Midbrain (tissue), 1 donor: Measurements from ENCODE around the gene ZNF646.
A peak's percentile ranks its signal among the peaks of the same experiment; 100 is the strongest.

Experiments
- DNase-seq: peaks from one replicate; lab custom pipeline; 2025; lab: John Stamatoyannopoulos, UW

ZNF646 gene

DNA sequence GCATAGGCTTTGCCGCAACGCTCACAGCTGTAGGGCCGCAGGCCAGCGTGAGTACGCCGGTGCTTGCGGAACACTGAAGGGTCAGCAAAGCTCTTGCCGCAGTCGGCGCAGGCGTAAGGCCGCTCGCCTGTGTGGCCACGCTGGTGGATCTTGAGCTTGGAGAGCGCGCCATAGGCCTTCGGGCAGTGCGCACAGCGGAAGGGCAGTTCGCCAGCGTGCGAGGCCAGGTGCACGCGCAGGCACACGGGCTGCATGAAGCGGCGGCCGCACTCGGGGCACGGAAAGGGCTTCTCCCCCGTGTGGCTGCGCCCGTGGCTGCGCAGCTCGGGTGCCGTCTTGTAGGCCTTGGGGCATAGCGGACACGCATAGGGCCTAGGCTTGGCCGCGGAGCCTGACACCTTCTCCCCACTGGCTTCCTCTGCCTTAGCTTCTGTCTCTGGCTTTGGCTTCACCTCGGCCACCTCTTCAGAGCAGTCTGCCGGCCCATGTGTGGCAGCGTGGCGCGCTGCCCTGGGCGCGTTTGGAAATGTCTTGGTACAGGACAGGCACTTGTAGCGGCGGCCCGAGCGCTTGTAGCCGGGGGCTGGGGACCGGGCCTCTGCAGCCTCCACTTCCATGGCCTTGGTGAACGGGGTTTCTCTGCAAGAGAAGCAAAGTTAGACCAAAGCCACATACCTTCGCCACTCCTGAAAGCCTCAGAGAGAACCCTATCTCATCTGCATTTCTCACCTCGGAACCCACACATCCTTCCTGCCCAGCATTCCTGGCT lies 10.2 kb upstream of the ZNF646 start:
- DNase-seq, result no peak

DNA sequence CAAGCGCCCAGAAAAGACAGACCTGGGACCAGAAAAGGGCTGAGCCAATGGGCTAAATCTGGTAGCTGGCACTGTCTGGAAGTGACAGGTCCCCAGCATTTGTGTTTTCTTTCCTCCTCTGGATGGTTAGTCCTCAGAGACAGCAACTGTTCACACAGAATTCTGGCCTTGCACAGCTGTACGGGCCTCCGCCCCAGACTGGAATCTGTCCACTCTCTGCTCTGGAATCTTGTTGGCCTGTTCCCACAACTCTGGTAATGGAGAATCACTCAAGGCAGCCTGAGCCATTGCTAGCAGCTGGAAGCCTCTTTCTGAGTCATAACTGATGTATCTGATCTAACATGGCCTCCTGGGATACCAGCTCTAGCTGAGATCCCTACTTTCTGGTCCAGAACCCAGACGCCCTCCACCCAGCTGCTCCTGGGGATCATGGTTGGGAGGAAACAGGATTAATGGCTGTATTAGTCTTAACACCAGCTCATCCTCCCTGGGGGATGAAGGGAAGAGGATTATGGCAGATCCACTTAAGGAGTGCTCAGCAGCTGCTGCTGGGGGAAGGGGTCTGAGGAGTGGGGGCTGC lies 9.2 kb upstream of the ZNF646 start:
- no peak for DNase-seq

DNA sequence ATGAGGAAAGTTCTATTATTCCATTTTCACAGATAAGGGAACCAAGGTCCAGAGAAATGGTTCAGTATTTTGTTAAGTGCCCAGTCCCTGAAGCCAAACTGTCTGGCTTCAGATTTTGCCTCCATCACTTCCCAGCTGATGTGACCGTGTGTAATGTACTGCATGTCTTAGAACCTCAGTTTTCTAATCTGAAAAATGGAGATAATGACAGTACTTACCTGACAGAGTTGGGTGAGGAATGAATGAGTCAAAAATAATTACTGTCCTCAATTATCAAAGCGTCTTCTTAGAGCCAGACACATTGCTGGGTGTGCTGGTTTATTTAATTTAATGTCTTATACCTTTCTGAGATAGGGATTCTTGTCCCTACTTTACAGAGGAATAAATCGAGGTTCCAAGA lies 6.9 kb upstream of the ZNF646 start:
- no peak for DNase-seq

DNA sequence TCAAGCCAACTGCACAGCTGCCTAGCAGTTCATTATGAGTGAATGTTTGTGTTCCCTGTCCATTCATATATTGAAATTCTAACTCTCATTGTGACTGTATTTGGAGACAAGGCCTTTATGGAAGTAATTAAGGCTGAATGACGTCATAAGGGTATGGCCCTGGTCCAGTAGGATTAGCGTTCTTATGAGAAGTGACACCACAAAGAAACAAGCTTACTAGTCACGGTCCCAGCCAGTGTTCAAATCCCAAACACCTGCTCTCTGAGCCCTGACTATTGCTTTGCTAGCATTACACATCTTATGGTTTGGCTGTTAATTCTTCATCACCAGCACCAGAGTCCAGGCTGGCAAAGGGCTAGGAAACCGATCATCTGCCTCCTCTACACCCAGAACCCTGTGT lies 2.4 kb upstream of the ZNF646 start:
- no peak for DNase-seq

DNA sequence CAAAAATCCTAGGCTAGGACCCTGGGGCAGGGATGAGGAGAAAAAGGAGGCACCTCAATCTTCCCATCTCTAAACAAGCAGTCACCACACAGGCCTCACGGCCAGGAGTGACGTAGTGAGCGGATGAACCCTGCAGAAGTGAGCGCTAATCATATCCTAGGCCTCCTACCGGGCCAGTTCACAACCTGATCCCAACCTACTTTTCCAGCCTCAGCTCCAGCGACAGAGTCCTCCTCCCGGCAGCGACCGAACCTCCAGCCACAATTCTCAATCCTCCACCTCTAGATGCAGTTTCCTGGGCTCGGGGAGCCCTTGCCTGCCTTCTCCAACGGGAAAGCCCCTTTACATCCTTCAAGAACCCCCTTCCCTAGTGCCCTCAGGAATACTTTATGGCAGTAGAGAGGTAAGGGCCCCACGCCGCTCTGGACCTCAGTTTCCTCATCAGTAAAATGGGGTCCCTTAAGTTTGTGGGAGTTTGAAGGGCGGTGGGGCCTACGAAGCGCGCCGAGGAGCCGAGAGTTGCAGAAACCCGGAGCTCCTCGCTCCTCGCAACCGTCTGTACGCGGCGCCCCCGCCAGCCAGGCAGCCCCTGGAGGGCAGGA lies 1.6 kb upstream of the ZNF646 start:
- no peak for DNase-seq

- DNase-seq, result peak; percentile 90
Observed at GRCh38 chr16:31073142-31073969, 866 bp upstream of the ZNF646 start.

- no peak for DNase-seq
Observed at GRCh38 chr16:31074814-31075183, 577 bp downstream of the ZNF646 start.

DNA sequence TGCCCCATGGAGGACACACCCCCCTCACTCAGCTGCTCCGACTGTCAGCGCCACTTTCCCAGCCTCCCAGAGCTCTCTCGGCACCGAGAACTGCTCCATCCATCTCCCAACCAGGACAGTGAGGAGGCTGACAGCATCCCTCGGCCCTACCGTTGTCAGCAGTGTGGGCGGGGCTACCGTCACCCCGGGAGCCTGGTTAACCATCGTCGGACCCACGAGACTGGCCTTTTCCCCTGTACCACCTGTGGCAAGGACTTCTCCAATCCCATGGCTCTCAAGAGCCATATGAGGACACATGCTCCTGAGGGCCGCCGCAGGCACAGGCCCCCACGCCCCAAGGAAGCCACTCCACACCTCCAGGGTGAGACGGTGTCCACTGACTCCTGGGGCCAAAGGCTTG lies 2.1 kb downstream of the ZNF646 start:
- DNase-seq, result no peak

- DNase-seq, result no peak
Observed at GRCh38 chr16:31077024-31077423, 2.8 kb downstream of the ZNF646 start.

DNA sequence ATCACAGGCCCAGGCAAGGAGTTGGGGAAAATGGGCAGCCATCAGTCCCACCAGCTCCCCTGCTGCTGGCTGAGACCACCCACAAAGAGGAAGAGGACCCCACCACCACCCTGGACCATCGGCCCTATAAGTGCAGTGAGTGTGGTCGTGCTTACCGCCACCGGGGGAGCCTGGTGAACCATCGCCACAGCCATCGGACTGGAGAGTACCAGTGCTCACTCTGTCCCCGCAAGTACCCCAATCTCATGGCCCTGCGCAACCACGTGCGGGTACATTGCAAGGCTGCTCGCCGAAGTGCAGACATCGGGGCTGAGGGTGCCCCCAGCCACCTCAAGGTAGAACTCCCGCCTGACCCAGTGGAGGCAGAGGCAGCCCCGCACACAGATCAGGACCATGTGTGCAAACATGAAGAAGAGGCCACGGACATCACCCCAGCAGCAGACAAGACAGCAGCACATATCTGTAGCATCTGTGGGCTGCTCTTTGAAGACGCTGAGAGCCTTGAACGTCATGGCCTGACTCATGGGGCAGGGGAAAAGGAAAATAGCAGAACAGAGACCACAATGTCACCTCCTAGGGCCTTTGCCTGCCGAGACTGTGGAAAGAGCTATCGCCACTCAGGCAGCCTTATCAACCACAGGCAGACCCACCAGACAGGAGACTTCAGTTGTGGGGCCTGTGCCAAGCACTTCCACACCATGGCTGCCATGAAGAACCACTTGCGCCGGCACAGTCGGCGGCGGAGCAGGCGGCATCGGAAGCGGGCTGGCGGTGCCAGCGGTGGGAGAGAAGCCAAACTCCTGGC lies 3.6 kb downstream of the ZNF646 start:
- DNase-seq, result no peak

GRCh38 chr16:31078597-31079341 lies 4.5 kb downstream of the ZNF646 start:
- no peak for DNase-seq

- DNase-seq, result no peak
Observed at GRCh38 chr16:31079342-31079944, 5.2 kb downstream of the ZNF646 start.

DNA sequence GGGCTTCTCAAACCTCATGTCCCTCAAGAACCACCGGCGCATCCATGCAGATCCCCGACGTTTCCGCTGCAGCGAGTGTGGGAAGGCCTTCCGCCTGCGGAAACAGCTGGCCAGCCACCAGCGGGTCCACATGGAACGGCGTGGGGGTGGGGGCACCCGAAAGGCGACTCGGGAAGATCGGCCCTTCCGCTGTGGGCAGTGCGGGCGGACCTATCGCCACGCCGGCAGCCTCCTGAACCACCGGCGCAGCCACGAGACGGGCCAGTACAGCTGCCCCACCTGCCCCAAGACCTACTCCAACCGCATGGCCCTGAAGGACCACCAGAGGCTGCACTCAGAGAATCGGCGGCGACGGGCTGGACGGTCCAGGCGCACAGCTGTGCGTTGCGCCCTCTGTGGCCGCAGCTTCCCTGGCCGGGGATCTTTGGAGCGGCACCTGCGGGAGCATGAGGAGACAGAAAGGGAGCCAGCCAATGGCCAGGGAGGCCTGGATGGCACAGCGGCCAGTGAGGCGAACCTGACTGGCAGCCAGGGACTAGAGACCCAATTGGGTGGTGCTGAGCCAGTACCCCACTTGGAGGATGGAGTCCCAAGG lies 5.9 kb downstream of the ZNF646 start:
- no peak for DNase-seq

DNA sequence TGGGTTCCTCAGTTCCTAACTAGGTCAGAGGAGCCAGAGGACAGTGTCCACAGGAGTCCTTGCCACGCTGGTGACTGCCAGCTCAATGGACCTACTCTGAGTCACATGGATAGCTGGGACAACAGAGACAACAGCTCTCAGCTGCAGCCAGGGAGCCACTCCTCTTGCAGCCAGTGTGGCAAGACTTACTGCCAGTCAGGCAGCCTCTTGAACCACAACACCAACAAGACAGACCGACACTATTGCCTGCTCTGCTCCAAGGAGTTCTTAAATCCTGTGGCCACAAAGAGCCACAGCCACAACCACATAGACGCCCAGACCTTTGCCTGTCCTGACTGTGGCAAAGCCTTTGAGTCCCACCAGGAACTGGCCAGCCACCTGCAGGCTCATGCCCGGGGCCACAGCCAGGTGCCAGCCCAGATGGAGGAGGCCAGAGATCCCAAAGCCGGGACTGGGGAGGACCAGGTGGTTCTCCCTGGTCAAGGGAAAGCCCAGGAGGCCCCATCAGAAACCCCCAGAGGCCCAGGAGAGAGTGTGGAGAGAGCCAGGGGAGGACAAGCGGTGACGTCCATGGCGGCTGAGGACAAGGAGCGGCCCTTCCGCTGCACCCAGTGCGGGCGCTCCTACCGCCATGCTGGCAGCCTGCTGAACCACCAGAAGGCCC lies 6.7 kb downstream of the ZNF646 start:
- DNase-seq, result no peak

- peak; percentile 46 for DNase-seq
Observed at GRCh38 chr16:31081428-31082351, 7.5 kb downstream of the ZNF646 start.

DNA sequence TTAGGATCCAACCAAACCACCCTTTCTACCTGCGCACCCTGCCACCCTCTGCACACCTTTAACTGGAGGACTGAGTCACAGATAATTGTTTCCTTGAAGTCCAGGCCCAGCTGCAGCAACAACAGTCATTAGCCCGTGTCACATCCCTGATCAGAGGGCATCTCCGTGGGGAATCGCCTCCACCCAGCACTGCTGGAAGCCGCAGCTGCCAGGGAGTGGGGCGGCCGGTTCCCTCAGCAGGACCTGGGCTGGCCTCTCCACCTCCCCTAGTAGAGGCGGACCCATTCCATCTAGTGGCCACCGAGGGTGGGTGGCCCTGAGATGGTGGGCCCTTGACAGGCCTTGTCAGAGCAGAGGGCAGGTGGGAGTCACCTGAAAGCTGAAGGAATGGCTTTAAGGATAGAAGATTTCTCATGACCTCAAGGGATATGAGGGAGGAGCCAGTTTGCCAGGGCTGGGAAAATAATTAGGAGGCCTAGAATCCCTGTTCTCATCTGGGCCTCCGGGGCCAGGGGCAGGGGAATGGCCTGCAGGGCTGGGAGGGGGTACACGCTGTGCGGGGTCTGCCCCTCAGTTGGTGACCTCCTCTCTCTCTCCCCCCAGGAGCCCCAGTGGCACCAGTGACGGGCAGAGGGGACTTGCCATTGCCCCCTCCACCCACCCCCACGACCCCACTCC lies 8.3 kb downstream of the ZNF646 start:
- DNase-seq, result no peak

DNA sequence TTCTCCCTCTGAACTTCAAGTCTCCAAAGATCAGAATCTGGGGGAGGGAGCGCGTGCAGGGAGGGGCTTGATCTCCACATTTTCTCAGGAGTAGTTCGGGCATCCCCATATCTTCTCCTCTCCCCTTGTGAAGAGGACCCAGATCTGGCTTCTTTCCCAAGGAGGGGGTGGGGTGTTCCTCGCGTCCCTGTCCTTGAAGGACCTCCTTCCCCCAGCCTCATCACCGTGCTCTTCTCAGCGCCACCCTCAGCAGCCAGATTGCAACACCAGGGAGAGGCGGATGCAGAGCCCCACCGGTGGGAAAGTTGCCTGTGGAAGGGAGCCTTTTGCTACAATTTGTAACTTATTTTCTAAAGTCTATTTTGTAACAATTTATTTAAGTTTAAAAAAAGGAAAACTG lies 8.9 kb downstream of the ZNF646 start:
- DNase-seq, result no peak

DNA sequence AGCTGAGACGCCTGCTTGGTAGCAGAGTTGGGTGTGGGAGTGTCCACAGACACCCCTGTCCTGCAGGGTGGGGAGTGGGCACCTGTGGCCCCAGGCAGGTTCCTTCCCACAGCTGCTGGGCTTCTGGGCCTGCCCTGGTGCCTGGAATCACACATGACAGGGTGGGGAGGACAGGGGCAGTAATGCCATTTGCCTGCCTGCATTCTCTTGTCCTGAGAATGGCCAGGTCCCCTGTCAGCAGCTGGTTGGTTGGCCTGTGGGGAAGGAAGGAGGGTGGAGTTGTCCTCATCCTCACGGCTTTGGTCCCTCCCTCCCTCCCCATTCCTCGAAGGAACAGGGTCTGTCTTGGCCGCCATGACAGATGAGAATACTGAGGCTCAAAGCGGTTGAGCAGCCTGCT lies 9.3 kb downstream of the ZNF646 start:
- DNase-seq, result no peak
